ENCODE measurements around the gene MKLN1.
"Not testable (repeated sequence)": the region's sequence is repeated elsewhere in the genome, so short reads cannot be mapped to it uniquely, and the experiment has no call there.

The MKLN1 gene

GRCh38 chr7:131438969-131439368 is 111.3 kb downstream of the MKLN1 start:
- ATAC-seq (no peak), DNase-seq (ENCODE audit: low spot score in 2 of 2) (no peak)
- H3K27ac Mint-ChIP-seq: no peak overlapping the region
- H3K9me3 Mint-ChIP-seq: no peaks in the 10 kb centered on the region
- peaks cover 90% of the 10 kb centered on the region for H3K36me3 Mint-ChIP-seq
- no peaks in the 10 kb centered on the region for H3K4me1 Mint-ChIP-seq
- H3K4me3 Mint-ChIP-seq: no peak overlapping the region

GRCh38 chr7:131443496-131443895 is 115.8 kb downstream of the MKLN1 start:
- Mint-ChIP-seq H3K9me3 (no peaks in the 10 kb centered on the region), H3K36me3 (peaks cover 84% of the 10 kb centered on the region), H3K4me1 (peaks cover 6% of the 10 kb centered on the region), H3K27ac (no peak overlapping the region), H3K4me3 (no peak overlapping the region)
- ATAC-seq: no peak
- no peak for DNase-seq (ENCODE audit: low spot score in 2 of 2)

- ATAC-seq (no peak), DNase-seq (ENCODE audit: low spot score in 2 of 2) (no peak)
- Mint-ChIP-seq H3K4me1 (peaks cover 6% of the 10 kb centered on the region), H3K4me3 (no peak overlapping the region), H3K36me3 (peaks cover 85% of the 10 kb centered on the region), H3K27ac (no peak overlapping the region), H3K9me3 (no peaks in the 10 kb centered on the region)
Observed at GRCh38 chr7:131444683-131445082, 117.0 kb downstream of the MKLN1 start.

DNA sequence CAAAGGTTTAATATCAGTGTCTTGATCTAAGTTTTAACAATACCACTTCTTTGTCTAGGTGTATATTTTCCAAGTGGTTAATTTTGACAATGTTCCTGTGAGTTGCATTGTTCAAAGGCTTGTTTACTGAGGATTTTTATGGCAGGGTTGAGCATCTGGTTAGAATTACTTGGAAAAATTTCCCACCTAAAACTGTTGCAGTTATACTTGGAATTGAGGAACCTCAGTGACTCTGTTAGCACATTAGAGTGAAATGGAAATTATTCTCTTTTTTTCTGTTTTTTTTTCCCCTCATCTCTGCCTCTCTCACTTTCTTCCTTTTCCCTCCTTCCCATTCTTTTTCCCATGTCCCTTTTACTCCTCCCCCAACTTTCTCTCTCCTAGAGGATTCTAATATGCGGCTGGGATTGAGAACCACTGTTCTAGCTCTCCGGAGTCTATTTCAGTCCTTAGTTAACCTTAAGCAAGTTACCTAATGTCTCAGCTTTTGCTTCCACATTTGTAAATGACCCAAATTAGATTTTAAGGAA is 121.8 kb downstream of the MKLN1 start:
- Mint-ChIP-seq H3K4me1 (peaks cover 6% of the 10 kb centered on the region), H3K4me3 (no peak overlapping the region), H3K27ac (no peak overlapping the region), H3K9me3 (no peaks in the 10 kb centered on the region), H3K36me3 (peaks cover 60% of the 10 kb centered on the region)
- no peak for DNase-seq (ENCODE audit: low spot score in 2 of 2)
- no peak for ATAC-seq

GRCh38 chr7:131454498-131454897 is 126.8 kb downstream of the MKLN1 start:
- H3K4me1 Mint-ChIP-seq: no peaks in the 10 kb centered on the region

DNA sequence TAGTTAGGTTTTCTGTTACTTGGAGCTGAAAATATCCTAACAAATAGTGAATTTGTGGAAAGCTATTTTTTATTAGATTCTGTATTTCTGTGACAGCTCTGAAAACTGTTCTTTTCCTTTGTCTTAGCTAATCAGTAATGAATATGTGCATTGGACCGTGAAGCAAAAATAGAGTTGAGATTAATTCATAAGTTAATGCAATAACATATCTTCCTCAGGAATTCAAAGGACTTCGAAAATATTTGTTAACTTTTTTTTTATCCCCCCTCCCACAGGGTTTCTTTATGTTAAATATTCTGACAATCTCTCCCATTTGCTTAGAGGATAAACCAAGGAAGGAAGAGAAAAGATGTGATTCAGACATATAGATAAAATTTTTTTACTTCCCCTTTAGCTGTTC is 127.3 kb downstream of the MKLN1 start:
- DNase-seq (ENCODE audit: low spot score in 2 of 2) (no peak), ATAC-seq (no peak)
- H3K36me3 Mint-ChIP-seq: peaks cover 29% of the 10 kb centered on the region
- H3K9me3 Mint-ChIP-seq: no peaks in the 10 kb centered on the region
- no peak overlapping the region for H3K4me3 Mint-ChIP-seq
- no peak overlapping the region for H3K27ac Mint-ChIP-seq
- H3K4me1 Mint-ChIP-seq: peaks cover 4% of the 10 kb centered on the region

More at GRCh38 chr7:131454498-131454897, 126.8 kb downstream of the MKLN1 start:
- no peaks in the 10 kb centered on the region for H3K9me3 Mint-ChIP-seq
- ATAC-seq (no peak), DNase-seq (ENCODE audit: low spot score in 2 of 2) (no peak)
- no peak overlapping the region for H3K27ac Mint-ChIP-seq
- no peak overlapping the region for H3K4me3 Mint-ChIP-seq
- peaks cover 32% of the 10 kb centered on the region for H3K36me3 Mint-ChIP-seq

DNA sequence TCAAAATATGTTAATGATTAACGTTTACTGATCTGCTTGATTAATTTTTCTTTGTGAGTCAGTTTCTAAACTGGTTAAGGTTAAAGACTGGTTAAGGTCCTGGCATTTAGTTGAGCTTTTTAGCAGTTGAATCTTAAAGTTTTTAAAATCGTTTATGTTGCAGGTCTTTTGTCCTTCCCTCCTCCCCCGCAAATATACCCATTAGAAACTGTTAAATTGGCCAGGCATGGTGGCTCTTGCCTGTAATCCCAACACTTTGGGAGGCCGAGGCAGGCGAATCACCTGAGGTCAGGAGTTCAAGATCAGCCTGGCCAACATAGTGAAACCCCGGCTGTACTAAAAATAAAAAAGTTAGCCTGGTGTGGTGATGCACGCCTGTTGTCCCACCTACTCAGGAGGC is 127.9 kb downstream of the MKLN1 start:
- H3K27ac Mint-ChIP-seq: no peak overlapping the region

DNA sequence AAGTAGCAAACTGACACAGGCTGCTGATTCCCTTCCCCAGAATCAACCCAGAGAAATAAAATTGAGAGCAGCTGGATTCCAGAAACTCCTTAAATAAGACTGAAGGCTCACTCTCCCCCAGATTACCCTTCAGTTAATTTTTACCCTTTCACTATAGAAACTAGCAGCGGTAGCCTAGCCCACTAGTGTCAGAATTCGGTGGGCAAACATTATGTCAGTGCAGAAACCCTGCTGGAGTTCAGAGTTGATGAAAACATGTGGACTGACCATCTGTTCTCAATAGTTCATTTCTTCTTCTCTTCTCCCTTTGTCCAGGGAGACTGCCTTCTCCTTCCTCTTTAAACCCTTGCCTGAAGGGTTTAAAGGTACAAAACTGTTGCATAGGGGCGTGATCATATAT is 128.7 kb downstream of the MKLN1 start:
- H3K36me3 Mint-ChIP-seq: peaks cover 36% of the 10 kb centered on the region
- DNase-seq (ENCODE audit: low spot score in 2 of 2) (no peak), ATAC-seq (no peak)
- H3K4me3 Mint-ChIP-seq: no peak overlapping the region
- no peaks in the 10 kb centered on the region for H3K9me3 Mint-ChIP-seq
- H3K27ac Mint-ChIP-seq: no peak overlapping the region
- peaks cover 7% of the 10 kb centered on the region for H3K4me1 Mint-ChIP-seq

More for the DNA sequence above, 127.9 kb downstream of the MKLN1 start:
- no peaks in the 10 kb centered on the region for H3K9me3 Mint-ChIP-seq
- H3K36me3 Mint-ChIP-seq: peaks cover 30% of the 10 kb centered on the region
- ATAC-seq: no peak
- peaks cover 7% of the 10 kb centered on the region for H3K4me1 Mint-ChIP-seq
- DNase-seq (ENCODE audit: low spot score in 2 of 2): no peak
- no peak overlapping the region for H3K4me3 Mint-ChIP-seq

DNA sequence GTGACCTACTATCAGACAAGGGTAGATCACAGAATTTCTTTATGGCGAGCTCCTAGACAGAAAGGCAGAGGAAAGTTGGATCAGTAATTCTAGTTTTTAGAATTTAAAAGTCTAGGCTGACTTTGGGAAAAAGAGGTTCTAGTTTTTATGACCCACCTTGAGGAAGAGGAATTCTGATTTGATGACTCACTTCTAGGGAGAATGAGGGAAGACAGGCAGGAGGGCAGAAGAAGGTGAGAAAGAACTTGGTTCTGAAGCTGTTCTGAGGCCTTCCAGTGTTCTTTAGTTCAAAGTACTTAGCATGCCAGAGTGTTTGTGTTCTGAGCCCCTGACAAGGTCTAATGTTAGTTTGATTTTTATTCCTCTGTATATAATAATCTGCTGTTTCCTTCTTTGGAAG is 131.6 kb downstream of the MKLN1 start:
- no peak for ATAC-seq
- H3K9me3 Mint-ChIP-seq: no peaks in the 10 kb centered on the region
- no peak for DNase-seq (ENCODE audit: low spot score in 2 of 2)
- H3K36me3 Mint-ChIP-seq: peaks cover 44% of the 10 kb centered on the region
- H3K27ac Mint-ChIP-seq: no peak overlapping the region
- H3K4me1 Mint-ChIP-seq: peaks cover 7% of the 10 kb centered on the region
- H3K4me3 Mint-ChIP-seq: no peak overlapping the region

- H3K4me3 Mint-ChIP-seq: no peak overlapping the region
- DNase-seq (ENCODE audit: low spot score in 2 of 2) (no peak), ATAC-seq (no peak)
- H3K36me3 Mint-ChIP-seq: peaks cover 62% of the 10 kb centered on the region
- peaks cover 7% of the 10 kb centered on the region for H3K4me1 Mint-ChIP-seq
- H3K27ac Mint-ChIP-seq: no peak overlapping the region
- H3K9me3 Mint-ChIP-seq: no peaks in the 10 kb centered on the region
Observed at GRCh38 chr7:131462059-131462458, 134.4 kb downstream of the MKLN1 start.

GRCh38 chr7:131462715-131463114 is 135.0 kb downstream of the MKLN1 start:
- H3K9me3 Mint-ChIP-seq; H3K4me1 Mint-ChIP-seq; H3K27ac Mint-ChIP-seq; ATAC-seq; DNase-seq (ENCODE audit: low spot score in 2 of 2); H3K4me3 Mint-ChIP-seq: not testable (repeated sequence)
- H3K36me3 Mint-ChIP-seq: peaks cover 63% of the 10 kb centered on the region

- ATAC-seq: no peak
- no peak overlapping the region for H3K27ac Mint-ChIP-seq
- H3K4me3 Mint-ChIP-seq: no peak overlapping the region
- peaks cover 97% of the 10 kb centered on the region for H3K36me3 Mint-ChIP-seq
- no peak for DNase-seq (ENCODE audit: low spot score in 2 of 2)
- H3K4me1 Mint-ChIP-seq: no peaks in the 10 kb centered on the region
- H3K9me3 Mint-ChIP-seq: no peaks in the 10 kb centered on the region
Observed at GRCh38 chr7:131466735-131467365, 139.2 kb downstream of the MKLN1 start.

- ATAC-seq (no peak), DNase-seq (ENCODE audit: low spot score in 2 of 2) (no peak)
- H3K9me3 Mint-ChIP-seq: no peaks in the 10 kb centered on the region
- H3K27ac Mint-ChIP-seq: no peak overlapping the region
- H3K4me1 Mint-ChIP-seq: no peaks in the 10 kb centered on the region
- no peak overlapping the region for H3K4me3 Mint-ChIP-seq
- peaks cover 100% of the 10 kb centered on the region for H3K36me3 Mint-ChIP-seq
Observed at GRCh38 chr7:131467788-131468187, 140.1 kb downstream of the MKLN1 start.

DNA sequence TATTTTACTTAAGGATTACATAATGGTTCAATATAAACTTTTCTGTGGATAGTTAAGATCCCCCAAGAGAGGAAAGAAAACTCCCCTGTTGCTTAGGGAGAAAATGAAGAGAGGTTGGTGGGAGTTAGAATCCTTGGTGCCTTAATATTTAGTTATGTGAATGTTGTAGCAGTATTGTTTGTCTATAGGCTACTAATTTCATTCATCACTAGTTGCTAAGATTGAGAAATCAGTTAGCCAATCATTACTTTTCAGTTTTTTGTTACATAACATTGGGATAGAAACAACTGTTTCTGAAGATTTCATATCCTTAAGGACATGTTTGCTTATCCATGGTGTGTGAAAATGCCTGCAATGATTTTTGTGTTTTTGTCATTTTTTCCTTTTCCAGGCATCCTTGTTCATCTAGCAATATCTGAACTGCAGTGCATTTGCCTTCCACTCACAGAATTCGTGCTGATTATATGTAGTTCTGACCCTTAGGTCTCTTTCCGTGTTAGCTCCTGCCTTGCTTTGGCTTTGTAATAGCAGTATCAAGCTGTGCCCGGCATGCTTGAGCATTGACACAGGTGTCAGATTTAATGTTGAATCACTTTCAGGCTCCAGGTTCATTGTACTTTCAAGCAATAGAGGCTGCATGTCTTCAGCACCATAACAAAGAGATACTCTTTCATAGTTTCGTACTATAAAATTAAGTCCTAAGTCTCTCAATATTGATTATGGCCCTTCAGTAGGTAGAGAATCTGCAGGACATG is 143.8 kb downstream of the MKLN1 start:
- H3K27ac Mint-ChIP-seq: no peak overlapping the region
- no peak overlapping the region for H3K4me3 Mint-ChIP-seq
- no peaks in the 10 kb centered on the region for H3K9me3 Mint-ChIP-seq
- DNase-seq (ENCODE audit: low spot score in 2 of 2) (no peak), ATAC-seq (no peak)
- no peaks in the 10 kb centered on the region for H3K4me1 Mint-ChIP-seq
- peaks cover 92% of the 10 kb centered on the region for H3K36me3 Mint-ChIP-seq

GRCh38 chr7:131476740-131477139 is 149.1 kb downstream of the MKLN1 start:
- no peak overlapping the region for H3K4me3 Mint-ChIP-seq
- ATAC-seq: no peak
- no peaks in the 10 kb centered on the region for H3K4me1 Mint-ChIP-seq
- DNase-seq (ENCODE audit: low spot score in 2 of 2): no peak
- H3K36me3 Mint-ChIP-seq: peaks cover 44% of the 10 kb centered on the region
- H3K9me3 Mint-ChIP-seq: no peaks in the 10 kb centered on the region
- no peak overlapping the region for H3K27ac Mint-ChIP-seq
